GM12878 (cell line): Measurements from ENCODE around the gene GJD3. TPM values are rescaled to one million over a fixed set of nuclear protein-coding genes. Genes with fewer than 3 reads are reported as not detected.
"Not testable (repeated sequence)": the region's sequence is repeated elsewhere in the genome, so short reads cannot be mapped to it uniquely, and the experiment has no call there.

Experiments used
- ATAC-seq: fragments of 200-7000 bp; cut with Tn5 transposase; 3 replicates; pipeline ENCODE4 v1.9.1; 2020; ENCODE audit warnings: mild to moderate bottlenecking, moderate library complexity
- BruUV-seq: library from RNA; stranded (reverse); fragments of 400-500 nt; replicated peaks from 2 replicates; lab custom pipeline; 2021; lab: Mats Ljungman, UMichigan
- CTCF ChIA-PET: fragments of 300-600 bp; sonication (Branson Sonifier 250); formaldehyde crosslinking; extraction: SDS; loops from one replicate; lab custom pipeline; 2021; ENCODE audit warnings: inconsistent platforms; lab: Yijun Ruan, JAX
- POLR2A ChIA-PET: fragments of 350-600 bp; formaldehyde crosslinking; extraction: SDS; loops from one replicate; lab custom pipeline; 2021; ENCODE audit warnings: inconsistent platforms; lab: Charles Lee
- RAD21 ChIA-PET: fragments of 300-600 bp; sonication (Branson Sonifier 250); formaldehyde crosslinking; loops from one replicate; lab custom pipeline; 2023; ENCODE audit warnings: antibody characterized with exemption; ENCODE audit not compliant: unreplicated experiment; lab: Charles Lee
- SMC1A ChIA-PET: fragments of 300-600 bp; sonication (Branson Sonifier 250); formaldehyde crosslinking; loops from one replicate; lab custom pipeline; 2023; ENCODE audit not compliant: unreplicated experiment, uncharacterized antibody; lab: Charles Lee
- DNase-seq: peaks from one replicate; pipeline ENCODE4 v3.0.0-alpha.2; 2011; ENCODE audit warnings: low read depth, low spot score
- FAIRE-seq: peaks from 3 replicates; lab custom pipeline; 2011; peaks lifted over from hg19 to GRCh38; lab: Jason Lieb, UNC
- H2AFZ ChIP-seq: 2 replicates; pipeline ENCODE4 v1.6.0; 2011; ENCODE audit warnings: low read depth, low read length, control low read depth; ENCODE audit not compliant: control insufficient read depth
- H3K27ac ChIP-seq: 2 replicates; pipeline ENCODE4 v1.5.1; 2011; ENCODE audit warnings: control low read depth; ENCODE audit not compliant: control insufficient read depth, insufficient read depth
- H3K27me3 ChIP-seq, 2 experiments: replicated peaks in 1 of 2; 2 replicates each; pipeline versions ENCODE4 v1.6.0 to v1.6.1; 2011; ENCODE audit warnings: low read length in 1 of 2; ENCODE audit not compliant: control insufficient read depth in 2 of 2, insufficient read depth in 2 of 2
- H3K36me3 ChIP-seq, 2 experiments: 2 replicates each; pipeline ENCODE4 v1.5.1; 2011; ENCODE audit warnings: low read length in 1 of 2; ENCODE audit not compliant: control insufficient read depth in 2 of 2, insufficient read depth in 2 of 2
- H3K4me1 ChIP-seq: 2 replicates; pipeline ENCODE4 v1.6.1; 2011; ENCODE audit warnings: mild to moderate bottlenecking, low read length, moderate library complexity, mixed read lengths; ENCODE audit not compliant: control insufficient read depth, insufficient read depth
- H3K4me2 ChIP-seq: 2 replicates; pipeline ENCODE4 v1.6.0; 2011; ENCODE audit warnings: control low read depth; ENCODE audit not compliant: control insufficient read depth, insufficient read depth
- H3K4me3 ChIP-seq: fragments of 200-600 bp; sonication (generic); 2 replicates; pipeline ENCODE4 v1.5.1; 2016
- H3K79me2 ChIP-seq: 2 replicates; pipeline ENCODE4 v1.6.0; 2011; ENCODE audit warnings: low read length; ENCODE audit not compliant: control insufficient read depth, insufficient read depth
- H3K9ac ChIP-seq: 2 replicates; pipeline ENCODE4 v1.8.0; 2011; ENCODE audit warnings: low read length, control low read depth, mixed read lengths; ENCODE audit not compliant: control insufficient read depth, insufficient read depth
- H3K9me3 ChIP-seq: replicated peaks from 3 replicates; pipeline ENCODE4 v1.5.1; 2011; ENCODE audit warnings: mild to moderate bottlenecking, low read length; ENCODE audit not compliant: control insufficient read depth, insufficient read depth
- H4K20me1 ChIP-seq: 2 replicates; pipeline ENCODE4 v1.6.0; 2011; ENCODE audit not compliant: control insufficient read depth, insufficient read depth
- NFYB ChIP-seq: IDR thresholded peaks from 2 replicates; pipeline ENCODE4 v1.6.1; 2011; ENCODE audit warnings: low read depth, mild to moderate bottlenecking, low read length, improper control_type of control experiment, moderate library complexity; ENCODE audit not compliant: insufficient read depth
- WGBS: methylation state at CpG from one replicate; pipeline ENCODE4 v1.1.6; 2016; ENCODE audit warnings: low lambda C conversion rate; ENCODE audit not compliant: insufficient replicate concordance, insufficient coverage; ENCODE audit errors: missing lambda C conversion rate; 5-methylcytosine and 5-hydroxymethylcytosine counted together
- in situ Hi-C: fragments of 300-500 bp; cut with MboI; formaldehyde crosslinking; loops from 9 replicates; pipeline ENCODE4 v1.14.3; 2018; ENCODE audit warnings: mixed read lengths
- intact Hi-C: fragments of 100-400 bp; cut with micrococcal nuclease; formaldehyde crosslinking; loops from one replicate; pipeline ENCODE4 v1.14.2; 2022; ENCODE audit not compliant: unreplicated experiment
- polyA plus RNA-seq, 11 experiments: library from polyadenylated mRNA; depleted of rRNA in 4 of 11; unstranded in 6 of 11; stranded (reverse) in 5 of 11; fragments of >200 nt; fragmentation: Nextera tagmentation in 4 of 11; fragmentation: Illumina TruSeq in 1 of 11; extraction: Ambion mirVana in 4 of 11; extraction: Trizol in 1 of 11; gene quantifications; 1 replicate in 1 of 11; 2 replicates in 10 of 11; pipeline versions ENCODE4 v1.2.1 to v1.2.3, GENCODE V29; 2011 to 2016; ENCODE audit warnings: inconsistent platforms in 2 of 11, missing spikeins in 2 of 11, low read depth in 1 of 11
- total RNA-seq, 4 experiments: library from RNA; depleted of rRNA in 3 of 4; stranded (reverse); fragments of >200 nt in 3 of 4; fragmentation: Illumina TruSeq in 1 of 4; extraction: Trizol in 1 of 4; gene quantifications; 2 replicates each; pipeline versions ENCODE4 v1.2.1 to v1.2.3, GENCODE V29; 2013 to 2021

Gene GJD3
- total and polyA plus RNA-seq, 10 of the 15 experiments (the other 5 are each of a cell fraction or from before 2014, with no cell fraction given) = 1.6 TPM; not detected in 9

DNA sequence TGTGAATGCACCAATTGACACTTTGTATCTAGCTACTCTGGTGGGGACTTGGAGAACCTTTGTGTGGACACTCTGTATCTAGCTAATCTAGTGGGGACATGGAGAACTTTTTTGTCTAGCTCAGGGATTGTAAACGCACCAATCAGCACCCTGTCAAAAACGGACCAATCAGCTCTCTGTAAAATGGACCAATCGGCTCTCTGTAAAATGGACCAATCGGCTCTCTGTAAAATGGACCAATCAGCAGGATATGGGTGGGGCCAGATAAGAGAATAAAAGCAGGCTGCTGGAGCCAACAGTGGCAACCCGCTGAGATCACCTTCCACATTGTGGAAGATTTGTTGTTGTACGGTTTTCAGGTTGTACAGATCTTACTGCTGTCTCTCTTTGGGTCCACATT lies 12.0 kb upstream of the GJD3 start:
- H3K9me3 ChIP-seq, H3K27ac ChIP-seq, H3K36me3 ChIP-seq, H3K27me3 ChIP-seq, H3K4me2 ChIP-seq, H3K9ac ChIP-seq, H3K4me1 ChIP-seq, BruUV-seq, H3K79me2 ChIP-seq, intact Hi-C loops, POLR2A ChIA-PET, in situ Hi-C loops, ATAC-seq, DNase-seq, FAIRE-seq, H2AFZ ChIP-seq, H3K4me3 ChIP-seq, H4K20me1 ChIP-seq: not testable (repeated sequence)
- SMC1A ChIA-PET = interaction anchor here (1.0 to 1.7 kb wide), 2 partner anchors 11 to 74 kb away, joined by 3 to 7 read pairs; no protein-coding TSS in a partner anchor
- CTCF ChIA-PET = interaction anchor here (1.9 to 2.5 kb wide), 2 partner anchors 14 to 74 kb away, joined by 4 to 5 read pairs; no protein-coding TSS in a partner anchor
- 69% methylated on average over 6 of the region's 6 CpGs for WGBS
- RAD21 ChIA-PET = interaction anchor here (0.6 kb wide), 1 partner anchor 77 kb away, joined by 3 read pairs; no protein-coding TSS in a partner anchor
- peak; percentile 28; the same call in 1 of the 2 replicates for TF ChIP-seq NFYB

DNA sequence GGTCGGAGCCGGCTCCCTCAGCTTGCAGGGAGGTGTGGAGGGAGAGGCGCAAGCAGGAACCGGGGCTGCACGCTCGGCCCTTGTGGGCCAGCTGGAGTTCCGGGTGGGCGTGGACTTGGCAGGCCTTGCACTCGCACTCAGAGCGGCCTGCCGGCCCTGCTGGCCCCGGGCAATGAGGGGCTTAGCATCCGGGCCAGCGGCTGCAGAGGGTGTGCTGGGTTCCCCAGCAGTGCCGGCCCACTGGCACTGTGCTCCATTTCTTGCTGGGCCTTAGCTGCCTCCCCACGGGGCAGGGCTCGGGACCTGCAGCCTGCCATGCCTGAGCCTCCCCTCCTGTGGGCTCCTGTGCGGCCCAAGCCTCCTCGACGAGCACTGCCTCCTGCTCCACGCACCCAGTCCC lies 11.2 kb upstream of the GJD3 start:
- H3K27ac ChIP-seq, ATAC-seq, in situ Hi-C loops, H3K27me3 ChIP-seq, intact Hi-C loops, H3K4me3 ChIP-seq, H3K4me1 ChIP-seq, H4K20me1 ChIP-seq, H2AFZ ChIP-seq, FAIRE-seq, H3K9me3 ChIP-seq, H3K9ac ChIP-seq, H3K79me2 ChIP-seq, POLR2A ChIA-PET, H3K36me3 ChIP-seq, H3K4me2 ChIP-seq, BruUV-seq, DNase-seq: not testable (repeated sequence)
- RAD21 ChIA-PET = interaction anchor here (0.9 kb wide), 1 partner anchor 22 kb away, joined by 3 read pairs; no protein-coding TSS in a partner anchor
- WGBS = 72% methylated on average over 20 of the region's 21 CpGs
- CTCF ChIA-PET = interaction anchor here (1.9 to 2.5 kb wide), 2 partner anchors 14 to 73 kb away, joined by 4 to 5 read pairs; no protein-coding TSS in a partner anchor
- SMC1A ChIA-PET = interaction anchor here (1.7 kb wide), 2 partner anchors 11 to 158 kb away, joined by 4 to 7 read pairs; no protein-coding TSS in a partner anchor
